Thoracic aorta (tissue), 2 donors: ENCODE measurements around the gene TRNAU1AP. TPM values are rescaled to one million over a fixed set of nuclear protein-coding genes. Genes with fewer than 3 reads are reported as not detected.
A peak's percentile ranks its signal among the peaks of the same experiment; 100 is the strongest.
"Not testable (repeated sequence)": the region's sequence is repeated elsewhere in the genome, so short reads cannot be mapped to it uniquely, and the experiment has no call there.

Experiments
- ATAC-seq: fragments of 150-250 bp; one replicate; pipeline ENCODE4 v1.8.0; 2017; ENCODE audit warnings: low read depth; ENCODE audit not compliant: insufficient number of reproducible peaks, low FRiP score
- DNase-seq: peaks from one replicate; pipeline ENCODE4 v3.0.0-alpha.2; 2020; ENCODE audit warnings: low spot score
- H3K27ac ChIP-seq, 2 donors: fragments of 200-600 bp; sonication (generic); 1 replicate in 1 of 2; 2 replicates in 1 of 2; pipeline ENCODE4 v1.5.1; 2016; ENCODE audit warnings: mild to moderate bottlenecking in 2 of 2, moderate library complexity in 2 of 2
- H3K27me3 ChIP-seq: fragments of 200-600 bp; sonication (generic); replicated peaks from 2 replicates; pipeline ENCODE4 v1.6.0; 2016; ENCODE audit warnings: mild to moderate bottlenecking; ENCODE audit not compliant: insufficient read depth
- H3K36me3 ChIP-seq: fragments of 200-600 bp; sonication (generic); one replicate; pipeline ENCODE4 v1.5.1; 2016
- H3K4me1 ChIP-seq, 2 donors: fragments of 200-600 bp; sonication (generic); 1 replicate in 1 of 2; 2 replicates in 1 of 2; pipeline versions ENCODE4 v1.5.1 to v1.6.0; 2016; ENCODE audit warnings: low read depth in 2 of 2, mild to moderate bottlenecking in 1 of 2; ENCODE audit not compliant: control insufficient read depth in 1 of 2
- H3K4me3 ChIP-seq: fragments of 200-600 bp; sonication (generic); 2 replicates; pipeline ENCODE4 v1.5.1; 2016; ENCODE audit warnings: mild to moderate bottlenecking
- H3K9me3 ChIP-seq: fragments of 200-600 bp; sonication (generic); 2 replicates; pipeline ENCODE4 v1.5.1; 2016
- total RNA-seq, 2 donors: library from RNA; depleted of rRNA; stranded (reverse); fragments of >200 nt; gene quantifications; one replicate each; pipeline versions ENCODE4 v1.1.0 to v1.2.3, GENCODE V29; 2016
- TF ChIP-seq, protein P1 (sequence below): fragments of 200-600 bp; sonication (generic); IDR thresholded peaks from one replicate; pipeline ENCODE4 v1.5.1; 2019; ENCODE audit warnings: antibody characterized with exemption

TRNAU1AP gene
- total RNA-seq, 2 donors from 2014 or later = 25.3 to 28.4 TPM

DNA sequence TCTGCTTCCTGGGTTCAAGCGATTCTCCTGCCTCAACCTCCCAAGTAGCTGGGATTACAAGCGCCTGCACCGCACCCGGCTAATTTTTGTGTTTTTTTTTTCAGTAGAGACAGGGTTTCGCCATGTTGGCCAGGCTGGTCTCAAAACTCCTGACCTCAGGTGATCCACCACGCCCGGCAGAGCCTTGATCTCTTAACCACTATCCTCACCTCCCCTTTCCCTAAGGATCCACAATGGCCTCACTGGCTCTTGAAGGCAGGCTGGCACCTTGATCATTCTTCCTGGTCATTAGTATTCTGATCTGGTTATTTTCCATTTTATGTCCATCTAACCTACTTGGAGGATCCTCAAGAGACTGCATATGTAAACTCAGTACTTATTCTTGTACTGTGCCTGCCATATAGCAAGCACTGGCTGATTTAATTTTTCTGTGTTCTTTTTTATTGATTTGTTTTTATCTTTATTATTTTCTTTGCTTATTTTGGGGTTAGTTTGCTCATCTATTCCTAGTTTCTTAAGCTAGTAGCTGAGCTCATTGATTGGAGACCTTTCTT lies 40.8 kb upstream of the TRNAU1AP start:
- Histone ChIP-seq H3K4me3 (no peak overlapping the region), H3K27ac (no peak overlapping the region), H3K9me3 (no peaks in the 10 kb centered on the region), H3K36me3 (peaks cover 32% of the 10 kb centered on the region), H3K4me1 (peaks cover 22 to 41% of the 10 kb centered on the region in 2 donors), H3K27me3 (no peaks in the 10 kb centered on the region)
- ATAC-seq (no peak), DNase-seq (no peak)
- TF ChIP-seq, protein P1, sequence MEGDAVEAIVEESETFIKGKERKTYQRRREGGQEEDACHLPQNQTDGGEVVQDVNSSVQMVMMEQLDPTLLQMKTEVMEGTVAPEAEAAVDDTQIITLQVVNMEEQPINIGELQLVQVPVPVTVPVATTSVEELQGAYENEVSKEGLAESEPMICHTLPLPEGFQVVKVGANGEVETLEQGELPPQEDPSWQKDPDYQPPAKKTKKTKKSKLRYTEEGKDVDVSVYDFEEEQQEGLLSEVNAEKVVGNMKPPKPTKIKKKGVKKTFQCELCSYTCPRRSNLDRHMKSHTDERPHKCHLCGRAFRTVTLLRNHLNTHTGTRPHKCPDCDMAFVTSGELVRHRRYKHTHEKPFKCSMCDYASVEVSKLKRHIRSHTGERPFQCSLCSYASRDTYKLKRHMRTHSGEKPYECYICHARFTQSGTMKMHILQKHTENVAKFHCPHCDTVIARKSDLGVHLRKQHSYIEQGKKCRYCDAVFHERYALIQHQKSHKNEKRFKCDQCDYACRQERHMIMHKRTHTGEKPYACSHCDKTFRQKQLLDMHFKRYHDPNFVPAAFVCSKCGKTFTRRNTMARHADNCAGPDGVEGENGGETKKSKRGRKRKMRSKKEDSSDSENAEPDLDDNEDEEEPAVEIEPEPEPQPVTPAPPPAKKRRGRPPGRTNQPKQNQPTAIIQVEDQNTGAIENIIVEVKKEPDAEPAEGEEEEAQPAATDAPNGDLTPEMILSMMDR = no peak

GRCh38 chr1:28514445-28514933 lies 38.4 kb upstream of the TRNAU1AP start:
- peaks cover 9 to 31% of the 10 kb centered on the region in 2 donors for H3K4me1 ChIP-seq
- not testable (repeated sequence) for ATAC-seq, DNase-seq, H3K9me3 ChIP-seq, H3K4me3 ChIP-seq, H3K27ac ChIP-seq, H3K27me3 ChIP-seq
- peaks cover 23% of the 10 kb centered on the region for H3K36me3 ChIP-seq

- ATAC-seq (no peak), DNase-seq (no peak)
- H3K4me1 ChIP-seq = peaks cover 8 to 23% of the 10 kb centered on the region in 2 donors
- peaks cover 9% of the 10 kb centered on the region for H3K36me3 ChIP-seq
- TF ChIP-seq, protein P1 = no peak
- H3K9me3 ChIP-seq = no peaks in the 10 kb centered on the region
- H3K27me3 ChIP-seq = no peaks in the 10 kb centered on the region
- no peak overlapping the region for H3K4me3 ChIP-seq
- H3K27ac ChIP-seq = no peak overlapping the region
These were observed 36.3 kb upstream of the TRNAU1AP start for GRCh38 chr1:28516518-28516956.

DNA sequence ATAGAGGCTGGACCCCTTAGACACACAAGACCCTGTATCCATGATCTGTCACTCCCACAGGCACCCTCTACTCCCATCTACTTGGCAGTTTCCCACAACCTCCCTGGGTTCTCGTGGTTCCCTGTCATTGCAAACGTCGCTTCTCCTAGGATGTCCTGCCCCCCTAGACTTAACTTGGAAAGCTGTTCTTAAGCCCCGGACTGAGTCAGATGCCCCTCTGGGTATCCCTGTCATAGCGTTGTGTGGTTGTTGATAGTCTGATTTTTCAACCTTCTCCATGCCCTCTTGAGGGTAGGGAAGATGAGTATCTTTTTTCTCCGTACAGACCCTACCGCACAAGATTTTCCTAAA lies 35.3 kb upstream of the TRNAU1AP start:
- TF ChIP-seq, protein P1 = no peak
- Histone ChIP-seq H3K27ac (peak overlapping the region in 1 of 2 donors; percentile 56), H3K9me3 (no peaks in the 10 kb centered on the region), H3K27me3 (no peaks in the 10 kb centered on the region), H3K36me3 (peaks cover 6% of the 10 kb centered on the region), H3K4me1 (peaks cover 8 to 15% of the 10 kb centered on the region in 2 donors), H3K4me3 (peak overlapping the region; percentile 77)
- ATAC-seq (peak; percentile 15), DNase-seq (no peak)

DNA sequence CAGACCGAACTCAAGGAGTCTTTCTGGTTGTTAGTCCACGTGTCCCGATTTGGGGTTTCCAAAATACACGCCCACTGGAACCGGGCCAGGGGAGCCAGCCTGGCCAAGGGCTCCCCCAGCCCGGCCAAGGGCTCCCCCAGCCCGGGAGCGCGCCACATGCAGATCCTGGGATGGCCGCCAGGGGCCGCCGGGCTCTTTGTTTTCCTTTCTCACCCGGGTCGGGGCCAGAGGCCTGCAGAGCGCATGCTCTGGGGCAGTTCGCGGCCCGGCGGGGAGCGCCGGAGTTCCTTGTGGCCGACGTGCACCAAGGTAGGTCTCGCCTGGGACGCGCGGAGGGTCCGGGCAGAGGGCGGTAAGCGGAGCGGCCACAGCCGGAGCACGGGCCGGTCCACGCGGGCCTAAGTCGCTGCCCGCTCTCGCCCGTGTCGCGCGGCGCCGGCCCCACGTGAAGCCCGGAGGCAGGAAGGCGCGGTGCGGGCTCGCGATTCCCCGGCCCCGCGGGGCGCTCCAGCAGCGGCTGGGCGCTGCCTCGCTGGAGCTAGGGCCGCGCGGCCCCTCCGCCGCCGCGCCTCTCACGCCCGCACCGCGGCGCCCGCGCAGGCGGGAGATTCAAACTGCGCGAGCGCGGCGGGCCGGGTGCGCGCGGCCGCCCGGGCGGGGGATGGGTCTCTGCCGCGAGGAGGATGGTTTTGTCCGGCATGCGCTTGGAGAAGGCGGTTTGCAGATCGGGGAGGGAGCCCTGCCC lies 34.7 kb upstream of the TRNAU1AP start:
- H3K27ac ChIP-seq = peak overlapping the region; percentile 45 to 56
- TF ChIP-seq, protein P1 = peak; percentile 99
- DNase-seq (peak; percentile 45), ATAC-seq (peak; percentile 79)
- peak overlapping the region; percentile 77 for H3K4me3 ChIP-seq
- no peaks in the 10 kb centered on the region for H3K27me3 ChIP-seq
- H3K4me1 ChIP-seq = peaks cover 8 to 14% of the 10 kb centered on the region in 2 donors
- H3K9me3 ChIP-seq = no peaks in the 10 kb centered on the region
- H3K36me3 ChIP-seq = peaks cover 4% of the 10 kb centered on the region
